KOPT-K1 (cell line): ENCODE results near the gene EPB41L2.
"Not testable (repeated sequence)": the region's sequence is repeated elsewhere in the genome, so short reads cannot be mapped to it uniquely, and the experiment has no call there.

Experiments used
- H3K27ac ChIP-seq: fragments of 200-600 bp; sonication (generic); 2 replicates; pipeline ENCODE4 v1.5.1; 2016; ENCODE audit warnings: antibody characterized with exemption, mild to moderate bottlenecking, low read depth, low read length; ENCODE audit not compliant: poor library complexity, severe bottlenecking
- H3K36me3 ChIP-seq: fragments of 200-600 bp; sonication (generic); 2 replicates; pipeline ENCODE4 v1.5.1; 2017; ENCODE audit warnings: antibody characterized with exemption, mild to moderate bottlenecking, low read length, moderate library complexity; ENCODE audit not compliant: insufficient read depth
- H3K9me3 ChIP-seq: fragments of 200-600 bp; sonication (generic); 2 replicates; pipeline ENCODE4 v1.5.1; 2017; ENCODE audit warnings: antibody characterized with exemption, low read length, mild to moderate bottlenecking; ENCODE audit not compliant: insufficient read depth, poor library complexity, severe bottlenecking

Gene EPB41L2

GRCh38 chr6:131063028-131063763 is at the start of gene EPB41L2:
EPB41L2 (minus strand) TSS chr6:131063245; CDS start chr6:130956485, 106,760 bp downstream.
- H3K27ac ChIP-seq, result peak within 1 kb of the TSS; percentile 64
- no peaks in the 10 kb centered on the region for H3K36me3 ChIP-seq
- H3K9me3 ChIP-seq, result peaks cover 6% of the 10 kb centered on the region

DNA sequence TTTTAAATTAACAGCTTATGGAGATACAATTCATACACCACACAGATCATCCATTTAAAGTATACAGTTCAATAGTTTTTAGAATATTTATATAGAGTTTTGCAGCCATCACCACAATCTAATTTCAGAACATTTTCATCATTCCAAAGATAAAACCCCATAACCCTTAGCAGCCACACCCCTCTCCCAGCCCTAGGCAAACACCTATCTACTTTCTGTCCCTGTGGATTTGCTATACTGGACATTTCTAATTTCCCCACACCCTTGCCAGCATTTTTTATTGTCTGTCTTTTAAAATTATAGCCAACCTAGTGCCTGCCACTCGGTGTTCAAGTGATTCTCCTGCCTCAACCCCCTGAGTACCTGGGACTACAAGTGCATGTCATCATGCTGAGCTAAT is 49.2 kb upstream of the EPB41L2 start:
- H3K27ac ChIP-seq, result no peak overlapping the region
- H3K36me3 ChIP-seq, result no peaks in the 10 kb centered on the region
- H3K9me3 ChIP-seq, result peaks cover 4% of the 10 kb centered on the region

DNA sequence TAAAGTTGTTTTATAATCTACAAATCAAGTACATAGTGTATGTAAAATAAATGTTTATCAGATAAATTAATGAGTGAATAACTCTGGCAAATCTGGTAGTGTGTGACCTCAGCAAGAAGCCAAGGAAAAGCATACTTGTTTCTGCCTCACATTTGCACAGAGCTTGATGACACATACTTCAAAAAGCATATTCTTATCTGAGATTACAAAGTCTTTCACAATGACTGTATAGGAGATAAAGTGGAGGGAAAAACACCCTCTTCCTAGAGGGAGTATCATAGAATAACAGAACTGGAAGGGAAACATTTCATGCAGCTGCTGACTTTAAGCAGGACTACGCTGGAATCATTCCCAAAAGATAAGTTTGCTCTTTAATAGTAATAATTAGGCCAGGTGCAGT is 44.1 kb upstream of the EPB41L2 start:
- H3K36me3 ChIP-seq, result no peaks in the 10 kb centered on the region
- no peaks in the 10 kb centered on the region for H3K9me3 ChIP-seq
- no peak overlapping the region for H3K27ac ChIP-seq

- Histone ChIP-seq H3K27ac (no peak overlapping the region), H3K36me3 (no peaks in the 10 kb centered on the region), H3K9me3 (no peaks in the 10 kb centered on the region)
These were observed 40.9 kb upstream of the EPB41L2 start for GRCh38 chr6:131103901-131104300.

DNA sequence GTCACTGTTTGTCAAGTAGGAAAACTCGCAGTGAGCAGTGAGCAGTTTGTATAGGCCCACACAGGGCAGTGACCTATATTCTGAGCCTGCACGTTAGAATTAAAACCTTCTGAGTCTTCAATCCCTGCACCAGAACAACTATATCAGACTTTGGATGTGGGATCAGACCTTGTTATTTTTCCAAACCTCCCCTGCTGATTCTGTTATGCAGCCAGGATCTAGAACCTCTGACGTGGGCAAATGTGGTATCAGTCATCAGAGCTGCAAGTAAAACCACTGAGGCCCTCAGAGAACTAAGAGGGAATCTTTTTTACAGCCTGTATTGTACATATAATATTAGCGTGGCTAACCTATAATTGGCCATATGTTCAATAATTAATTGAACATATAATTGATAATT is 40.3 kb upstream of the EPB41L2 start:
- no peak overlapping the region for H3K27ac ChIP-seq
- no peaks in the 10 kb centered on the region for H3K9me3 ChIP-seq
- no peaks in the 10 kb centered on the region for H3K36me3 ChIP-seq

- Histone ChIP-seq H3K36me3 (no peaks in the 10 kb centered on the region), H3K9me3 (no peaks in the 10 kb centered on the region), H3K27ac (no peak overlapping the region)
These were observed 39.1 kb upstream of the EPB41L2 start for GRCh38 chr6:131101911-131102680.

- Histone ChIP-seq H3K27ac (no peak overlapping the region), H3K36me3 (no peaks in the 10 kb centered on the region), H3K9me3 (no peaks in the 10 kb centered on the region)
These were observed 33.7 kb upstream of the EPB41L2 start for GRCh38 chr6:131096786-131097185.

DNA sequence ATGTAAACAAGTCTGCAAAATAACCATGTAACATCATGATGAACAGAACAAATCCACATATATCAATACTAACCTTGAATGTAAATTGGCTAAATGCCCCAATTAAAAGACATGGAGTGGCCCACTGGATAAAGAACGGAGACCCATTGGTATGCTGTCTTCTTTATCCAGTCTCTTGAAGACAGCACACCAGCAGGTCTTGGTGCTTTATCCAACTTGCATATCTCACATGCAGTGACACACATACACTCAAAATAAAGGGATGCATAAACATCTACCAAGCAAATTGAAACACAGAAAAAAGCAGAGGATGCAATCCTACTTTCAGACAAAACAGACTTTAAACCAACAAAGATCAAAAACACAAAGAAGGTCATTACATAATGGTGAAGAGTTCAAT is 30.3 kb upstream of the EPB41L2 start:
- H3K36me3 ChIP-seq, result no peaks in the 10 kb centered on the region

GRCh38 chr6:131091944-131092343 is 28.9 kb upstream of the EPB41L2 start:
- not testable (repeated sequence) for H3K9me3 ChIP-seq, H3K36me3 ChIP-seq, H3K27ac ChIP-seq

More for the DNA sequence above, 30.3 kb upstream of the EPB41L2 start:
- H3K27ac ChIP-seq, result no peak overlapping the region
- no peaks in the 10 kb centered on the region for H3K9me3 ChIP-seq

GRCh38 chr6:131090339-131090738 is 27.3 kb upstream of the EPB41L2 start:
- not testable (repeated sequence) for H3K36me3 ChIP-seq, H3K27ac ChIP-seq
- peaks cover 11% of the 10 kb centered on the region for H3K9me3 ChIP-seq

- Histone ChIP-seq H3K36me3 (no peaks in the 10 kb centered on the region), H3K9me3 (peaks cover 11% of the 10 kb centered on the region), H3K27ac (no peak overlapping the region)
These were observed 21.9 kb upstream of the EPB41L2 start for GRCh38 chr6:131084982-131085381.

DNA sequence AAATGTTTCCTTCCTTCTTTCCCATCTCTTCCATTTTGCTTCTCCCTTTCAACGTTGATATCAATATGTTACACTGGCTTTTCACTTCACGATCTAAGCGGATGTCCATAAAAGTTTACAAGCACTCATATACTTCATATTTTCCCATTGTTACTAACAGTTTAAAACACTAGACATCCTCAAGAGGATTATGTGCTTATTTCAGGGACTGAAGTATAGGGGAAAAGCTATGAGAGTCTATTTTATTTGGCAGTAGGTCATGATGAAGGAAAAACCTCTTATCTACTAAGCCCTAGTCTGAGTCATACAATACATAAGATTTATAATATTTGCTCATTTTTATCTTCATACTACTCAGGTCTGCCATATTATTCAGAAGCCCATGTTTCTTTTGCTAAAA is 20.6 kb upstream of the EPB41L2 start:
- Histone ChIP-seq H3K9me3 (peaks cover 11% of the 10 kb centered on the region), H3K27ac (no peak overlapping the region), H3K36me3 (no peaks in the 10 kb centered on the region)

DNA sequence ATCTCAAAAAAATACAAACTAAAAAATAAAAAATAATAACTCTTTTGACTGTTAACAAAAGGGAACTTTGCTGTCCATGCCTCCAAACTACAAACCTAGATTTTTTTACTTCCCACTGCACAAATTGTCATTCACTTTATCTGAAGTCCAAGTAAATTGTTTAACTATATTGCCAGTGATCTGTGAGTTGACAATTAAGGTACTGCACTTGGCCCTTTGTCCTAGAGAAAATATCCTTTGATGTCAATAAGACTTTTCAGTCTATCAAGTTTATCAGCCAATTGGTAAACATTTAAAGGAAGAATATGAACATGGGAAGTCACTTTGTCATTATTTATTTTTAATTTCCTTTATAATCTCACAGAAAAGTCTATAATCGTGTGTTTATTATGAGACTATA is 19.3 kb upstream of the EPB41L2 start:
- Histone ChIP-seq H3K36me3 (no peaks in the 10 kb centered on the region), H3K9me3 (peaks cover 10% of the 10 kb centered on the region), H3K27ac (no peak overlapping the region)

GRCh38 chr6:131080084-131080483 is 17.0 kb upstream of the EPB41L2 start:
- H3K9me3 ChIP-seq, result no peaks in the 10 kb centered on the region
- no peak overlapping the region for H3K27ac ChIP-seq
- no peaks in the 10 kb centered on the region for H3K36me3 ChIP-seq

- Histone ChIP-seq H3K36me3 (no peaks in the 10 kb centered on the region), H3K9me3 (no peaks in the 10 kb centered on the region)
These were observed 10.5 kb upstream of the EPB41L2 start for GRCh38 chr6:131073577-131073976.

DNA sequence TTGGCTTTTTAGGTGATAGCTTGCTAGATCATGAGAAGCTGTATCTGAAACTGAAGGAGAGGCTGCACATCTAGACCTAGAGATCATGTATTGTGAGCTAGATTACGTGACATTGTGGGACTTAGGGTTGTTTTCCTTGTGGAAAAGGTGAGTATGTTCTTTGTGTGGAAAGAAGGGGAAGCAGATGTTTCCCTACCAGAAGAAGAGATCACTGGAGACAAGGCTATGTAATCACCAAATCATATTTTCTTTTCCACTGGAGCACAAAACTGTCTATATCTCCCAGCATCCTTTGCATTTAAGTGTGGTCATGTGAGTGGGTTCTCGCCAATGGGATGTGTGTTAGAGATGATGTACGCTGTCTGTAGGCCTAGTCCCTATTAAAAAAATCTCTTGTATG is 7.0 kb upstream of the EPB41L2 start:
- no peaks in the 10 kb centered on the region for H3K36me3 ChIP-seq
- H3K9me3 ChIP-seq, result no peaks in the 10 kb centered on the region
- no peak overlapping the region for H3K27ac ChIP-seq

More at GRCh38 chr6:131073577-131073976, 10.5 kb upstream of the EPB41L2 start:
- no peak overlapping the region for H3K27ac ChIP-seq
